ENCODE results near the gene SIGLECL1.

- TF ChIP-seq CTCF (IDR thresholded peaks at IDR 0.05; ENCODE audit: borderline replicate concordance, extremely low read depth, low read length, poor library complexity, severe bottlenecking) (no peak), EZH2 (IDR thresholded peaks at IDR 0.05; ENCODE audit: borderline replicate concordance, low read depth, low read length, severe bottlenecking) (no peak)
Measured at GRCh38 chr19:51295382-51296126, 44.7 kb downstream of the SIGLECL1 start.
